Retinal pigment epithelial cell (primary cell): Measurements from ENCODE around the gene WBP2NL.

ENCODE experiments used
- DNase-seq: peaks from one replicate; pipeline ENCODE4 v3.0.0-alpha.2; 2010; ENCODE audit warnings: low read depth
- H3K4me3 ChIP-seq: 2 replicates; pipeline ENCODE4 v1.5.1; 2011; ENCODE audit warnings: mild to moderate bottlenecking, low read length, control low read depth, moderate library complexity
- TF ChIP-seq, protein P1 (sequence below): conservative IDR thresholded peaks from 2 replicates; pipeline ENCODE4 v1.5.1; 2011; ENCODE audit warnings: low read depth, low read length, control low read depth, inconsistent platforms

The WBP2NL gene

DNA sequence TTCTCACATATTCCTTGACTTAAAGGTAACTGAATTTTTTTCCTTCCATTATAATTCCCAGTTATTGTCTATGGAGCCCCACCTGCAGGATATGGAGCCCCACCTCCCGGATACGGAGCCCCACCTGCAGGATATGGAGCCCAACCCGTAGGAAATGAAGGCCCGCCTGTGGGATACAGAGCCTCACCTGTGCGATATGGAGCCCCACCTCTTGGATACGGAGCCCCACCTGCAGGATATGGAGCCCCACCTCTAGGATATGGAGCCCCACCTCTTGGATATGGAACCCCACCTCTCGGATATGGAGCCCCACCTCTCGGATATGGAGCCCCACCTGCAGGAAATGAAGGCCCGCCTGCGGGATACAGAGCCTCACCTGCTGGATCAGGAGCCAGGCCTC, 28.1 kb downstream of the WBP2NL start:
- H3K4me3 ChIP-seq, result no peak overlapping the region
- no peak for DNase-seq
- TF ChIP-seq, protein P1, sequence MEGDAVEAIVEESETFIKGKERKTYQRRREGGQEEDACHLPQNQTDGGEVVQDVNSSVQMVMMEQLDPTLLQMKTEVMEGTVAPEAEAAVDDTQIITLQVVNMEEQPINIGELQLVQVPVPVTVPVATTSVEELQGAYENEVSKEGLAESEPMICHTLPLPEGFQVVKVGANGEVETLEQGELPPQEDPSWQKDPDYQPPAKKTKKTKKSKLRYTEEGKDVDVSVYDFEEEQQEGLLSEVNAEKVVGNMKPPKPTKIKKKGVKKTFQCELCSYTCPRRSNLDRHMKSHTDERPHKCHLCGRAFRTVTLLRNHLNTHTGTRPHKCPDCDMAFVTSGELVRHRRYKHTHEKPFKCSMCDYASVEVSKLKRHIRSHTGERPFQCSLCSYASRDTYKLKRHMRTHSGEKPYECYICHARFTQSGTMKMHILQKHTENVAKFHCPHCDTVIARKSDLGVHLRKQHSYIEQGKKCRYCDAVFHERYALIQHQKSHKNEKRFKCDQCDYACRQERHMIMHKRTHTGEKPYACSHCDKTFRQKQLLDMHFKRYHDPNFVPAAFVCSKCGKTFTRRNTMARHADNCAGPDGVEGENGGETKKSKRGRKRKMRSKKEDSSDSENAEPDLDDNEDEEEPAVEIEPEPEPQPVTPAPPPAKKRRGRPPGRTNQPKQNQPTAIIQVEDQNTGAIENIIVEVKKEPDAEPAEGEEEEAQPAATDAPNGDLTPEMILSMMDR, result no peak

DNA sequence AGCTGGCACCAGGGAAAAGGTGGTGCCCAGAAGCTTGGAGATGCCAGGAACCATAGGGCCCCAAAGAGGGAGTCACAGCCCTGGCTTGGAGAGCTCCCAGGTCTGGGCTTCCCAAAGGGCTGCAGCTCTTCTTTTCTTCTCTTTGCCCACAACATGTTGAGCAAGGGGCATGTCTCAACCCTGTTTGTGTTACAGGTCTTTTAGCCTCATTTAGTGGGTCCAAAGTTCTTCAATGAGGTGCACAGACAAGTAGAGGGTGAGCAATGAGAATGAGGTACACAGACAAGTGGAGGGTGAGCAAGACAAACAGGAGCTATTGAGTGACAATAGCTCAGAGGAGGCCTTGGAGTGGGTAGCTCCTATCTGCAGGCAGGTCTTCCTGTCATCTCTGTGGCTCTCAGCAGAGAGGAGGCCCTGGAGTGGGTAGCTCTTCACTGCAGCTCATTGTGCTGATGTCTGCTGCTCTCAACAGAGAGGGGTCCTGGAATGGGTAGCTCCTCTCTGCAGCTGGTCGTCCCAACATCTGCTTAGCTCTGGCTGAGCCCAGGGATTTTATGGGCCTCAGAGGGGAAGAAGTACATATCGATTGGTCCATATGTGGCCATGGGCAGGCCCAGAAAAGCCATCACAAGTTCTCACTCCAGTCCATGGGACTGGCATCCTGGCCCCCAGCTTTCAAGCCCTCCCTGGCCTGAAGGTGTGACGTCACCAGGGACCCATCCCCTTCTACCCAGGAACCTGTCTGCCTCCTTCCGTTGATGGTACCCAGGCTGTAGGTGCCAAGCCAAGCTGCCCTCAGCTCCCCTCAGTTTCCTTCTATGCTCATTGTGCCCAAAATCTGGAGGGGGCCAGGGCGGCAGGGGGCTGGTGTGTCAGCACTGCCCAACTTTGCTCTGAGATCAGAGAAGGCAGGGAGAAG, 34.9 kb downstream of the WBP2NL start:
- TF ChIP-seq, protein P1, result no peak

DNA sequence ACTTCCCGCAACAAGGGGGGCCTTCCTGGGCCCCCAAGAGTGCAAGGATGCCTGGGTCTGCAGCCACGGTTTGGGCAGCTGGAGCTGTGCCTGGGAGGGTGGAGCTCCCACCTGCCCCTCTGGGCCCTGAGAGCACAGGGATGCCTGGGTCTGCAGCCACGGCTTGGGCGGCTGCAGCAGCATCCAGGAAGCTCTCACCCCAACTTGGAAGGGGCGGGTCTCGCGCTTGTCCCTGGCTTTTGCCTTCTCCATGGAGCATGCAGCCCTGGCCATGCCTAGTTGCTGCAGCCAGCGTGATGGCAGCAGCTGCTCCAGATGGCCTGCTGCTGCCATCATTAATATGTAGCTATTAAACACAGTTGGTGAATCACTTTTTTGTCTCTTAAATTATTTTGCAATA, 36.7 kb downstream of the WBP2NL start:
- DNase-seq, result no peak
- no peak overlapping the region for H3K4me3 ChIP-seq
- TF ChIP-seq, protein P1, result no peak

More for the DNA sequence above, 34.9 kb downstream of the WBP2NL start:
- DNase-seq, result no peak
- no peak overlapping the region for H3K4me3 ChIP-seq

DNA sequence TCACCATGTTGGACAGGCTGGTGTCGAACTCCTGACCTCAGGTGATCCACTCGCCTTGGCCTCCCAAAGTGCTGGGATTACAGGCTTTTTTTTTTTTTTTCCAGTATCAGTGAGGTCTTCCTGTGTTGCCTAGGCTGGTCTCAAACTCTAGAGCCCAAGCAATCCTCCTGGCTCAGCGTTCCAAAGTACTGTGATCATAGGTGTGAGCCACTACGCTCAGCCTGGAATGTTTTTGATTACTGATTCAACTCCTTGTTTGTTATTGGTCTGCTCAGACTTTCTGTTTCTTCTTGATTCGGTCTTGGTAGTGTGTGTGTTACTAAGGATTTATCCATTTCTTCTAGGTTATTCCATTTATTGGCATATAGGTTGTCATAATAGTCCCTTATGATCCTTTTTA, 40.7 kb downstream of the WBP2NL start:
- no peak overlapping the region for H3K4me3 ChIP-seq
- TF ChIP-seq, protein P1, result no peak
- DNase-seq, result no peak

DNA sequence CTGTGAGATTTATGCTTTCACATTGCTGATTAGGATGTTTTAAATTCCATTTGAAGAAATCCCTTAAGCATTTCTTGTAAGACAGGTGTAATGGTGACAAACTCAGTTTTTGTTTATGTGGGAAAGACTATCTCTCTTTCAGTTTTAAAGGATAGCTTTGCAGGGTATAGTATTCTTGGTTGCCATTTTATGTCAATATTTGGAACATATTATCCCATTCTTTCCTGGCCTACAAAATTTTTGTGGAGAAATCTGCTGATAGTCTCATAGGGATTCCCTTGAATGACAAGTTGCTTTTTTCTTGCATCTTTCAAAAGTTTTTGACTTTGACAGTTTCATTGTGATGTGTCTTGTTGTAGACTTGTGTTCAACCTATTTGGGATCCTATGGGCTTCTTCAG, 43.2 kb downstream of the WBP2NL start:
- TF ChIP-seq, protein P1, result no peak
- DNase-seq, result no peak
- H3K4me3 ChIP-seq, result no peak overlapping the region

DNA sequence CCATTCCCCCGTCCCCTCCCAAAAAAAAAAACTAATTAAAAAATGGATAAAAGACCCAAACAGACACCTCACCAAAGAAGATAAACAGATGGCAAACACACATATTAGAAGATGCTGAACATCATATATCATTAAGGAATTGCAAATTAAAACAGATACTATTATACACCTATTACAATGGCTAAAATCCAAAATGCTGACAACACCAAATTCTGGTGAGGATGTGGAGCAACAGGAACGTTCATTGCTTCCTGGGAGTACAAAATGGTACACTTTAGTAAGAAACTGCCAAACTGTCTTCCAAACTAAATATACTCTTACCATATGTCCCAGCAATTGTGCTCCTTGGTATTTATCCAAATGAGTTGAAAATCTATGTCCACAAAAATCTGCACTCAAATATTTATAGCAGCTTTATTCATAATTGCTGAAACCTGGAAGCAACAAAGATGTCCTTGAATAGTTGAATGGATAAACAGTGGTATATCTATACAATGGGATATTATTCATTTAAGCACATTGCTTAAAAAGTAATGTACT, 52.1 kb downstream of the WBP2NL start:
- H3K4me3 ChIP-seq, result no peak overlapping the region
- DNase-seq, result no peak
- TF ChIP-seq, protein P1, result no peak

DNA sequence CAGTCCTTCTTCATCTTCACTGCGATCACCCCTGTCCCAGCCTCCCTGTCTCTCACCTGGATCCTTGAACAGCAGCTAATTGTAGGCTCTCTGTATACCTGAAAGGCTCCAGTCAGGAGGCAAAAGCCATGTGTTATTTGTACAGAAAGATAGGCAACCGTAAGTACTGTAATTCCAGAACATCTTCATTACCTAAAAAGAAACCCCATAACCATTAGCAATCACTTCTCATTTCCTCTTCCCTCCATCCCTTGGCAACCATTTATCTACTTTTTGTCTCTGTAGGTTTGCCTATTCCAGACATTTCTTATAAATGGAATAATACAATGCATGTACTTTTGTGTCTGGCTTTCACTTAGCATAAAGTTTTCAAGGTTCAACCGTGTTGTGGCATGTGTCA, 54.2 kb downstream of the WBP2NL start:
- no peak overlapping the region for H3K4me3 ChIP-seq
- TF ChIP-seq, protein P1, result no peak
- DNase-seq, result no peak
